HG03025 (cell line): ENCODE measurements around the gene FAM163A.

ENCODE experiments used
- ATAC-seq: cut with Tn5 transposase; IDR thresholded peaks from one replicate; pipeline ENCODE4 v1.9.1; 2021; ENCODE audit warnings: mild to moderate bottlenecking, moderate library complexity; ENCODE audit not compliant: unreplicated experiment, low FRiP score

Gene FAM163A

GRCh38 chr1:179748772-179749171, 5.7 kb downstream of the FAM163A start:
- ATAC-seq = no peak

- no peak for ATAC-seq
Observed at GRCh38 chr1:179750630-179751029, 7.5 kb downstream of the FAM163A start.

- ATAC-seq = no peak
Observed at GRCh38 chr1:179753061-179753460, 10.0 kb downstream of the FAM163A start.

GRCh38 chr1:179754041-179754624, 11.0 kb downstream of the FAM163A start:
- ATAC-seq = no peak

GRCh38 chr1:179757933-179758332, 14.8 kb downstream of the FAM163A start:
- no peak for ATAC-seq

GRCh38 chr1:179760521-179760920, 17.4 kb downstream of the FAM163A start:
- ATAC-seq = no peak

GRCh38 chr1:179761296-179761695, 18.2 kb downstream of the FAM163A start:
- no peak for ATAC-seq

GRCh38 chr1:179761846-179762640, 19.0 kb downstream of the FAM163A start:
- ATAC-seq = no peak

GRCh38 chr1:179767177-179767581, 24.1 kb downstream of the FAM163A start:
- no peak for ATAC-seq

GRCh38 chr1:179767996-179768395, 24.9 kb downstream of the FAM163A start:
- no peak for ATAC-seq

- no peak for ATAC-seq
Observed at GRCh38 chr1:179770887-179771502, 27.9 kb downstream of the FAM163A start.

GRCh38 chr1:179773264-179773663, 30.2 kb downstream of the FAM163A start:
- ATAC-seq = no peak

- ATAC-seq = no peak
Observed at GRCh38 chr1:179774000-179774399, 30.9 kb downstream of the FAM163A start.

GRCh38 chr1:179774566-179774965, 31.5 kb downstream of the FAM163A start:
- ATAC-seq = no peak

GRCh38 chr1:179775009-179775408, 31.9 kb downstream of the FAM163A start:
- ATAC-seq = no peak

- no peak for ATAC-seq
Observed at GRCh38 chr1:179776831-179777230, 33.7 kb downstream of the FAM163A start.

- no peak for ATAC-seq
Observed at GRCh38 chr1:179777731-179778130, 34.6 kb downstream of the FAM163A start.

- no peak for ATAC-seq
Observed at GRCh38 chr1:179779645-179780272, 36.7 kb downstream of the FAM163A start.

GRCh38 chr1:179781962-179782361, 38.9 kb downstream of the FAM163A start:
- no peak for ATAC-seq

GRCh38 chr1:179785031-179785431, 41.9 kb downstream of the FAM163A start:
- ATAC-seq = no peak

GRCh38 chr1:179785728-179786127, 42.6 kb downstream of the FAM163A start:
- ATAC-seq = no peak
